Suppressor macrophage (primary cell): Measurements from ENCODE around the gene TSPY2.
"Not testable (repeated sequence)": the region's sequence is repeated elsewhere in the genome, so short reads cannot be mapped to it uniquely, and the experiment has no call there.

Source experiments
- DNase-seq, 4 experiments: peaks; one replicate each; pipeline ENCODE4 v3.0.0-alpha.2; 2020 to 2022
- total RNA-seq, 17 experiments: gene quantifications; one replicate each; lab custom pipeline; 2026; ENCODE audit warnings: mixed read lengths in 6 of 17, inconsistent platforms in 3 of 17; lab: John Stamatoyannopoulos, UW

Gene TSPY2
- 0 to 0.11 (median 0) reads per million in 17 experiments for total RNA-seq

- not testable (repeated sequence) for DNase-seq
Measured at GRCh38 chrY:6245923-6246322, at the start of gene TSPY2. TSPY2 (plus strand) TSS chrY:6246223; CDS start chrY:6246269, 46 bp downstream.

- DNase-seq = not testable (repeated sequence)
Measured at GRCh38 chrY:6209565-6209964, 36.5 kb upstream of the TSPY2 start.

GRCh38 chrY:6217045-6217444 lies 29.0 kb upstream of the TSPY2 start:
- not testable (repeated sequence) for DNase-seq

DNA sequence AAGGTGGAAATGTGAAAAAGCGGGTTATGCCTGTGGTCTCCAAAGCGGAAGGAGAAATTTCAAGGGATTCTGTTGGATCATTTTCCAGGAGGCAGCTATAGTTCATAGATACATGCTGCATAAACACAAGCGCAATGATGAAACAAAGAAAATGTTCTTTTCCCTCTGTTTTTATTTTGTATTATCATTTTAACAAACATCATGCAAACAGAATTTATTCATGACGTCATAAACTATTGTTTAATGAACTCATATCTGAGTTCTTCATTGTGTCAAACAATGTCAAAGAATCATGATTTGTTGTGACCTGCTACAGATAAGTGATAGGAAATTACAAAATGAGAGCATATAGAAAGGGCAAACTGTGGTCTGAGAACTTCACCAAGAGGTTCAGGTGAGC lies 23.8 kb downstream of the TSPY2 start:
- not testable (repeated sequence) for DNase-seq
